ENCODE results near the gene TMC8.

Gene TMC8

DNA sequence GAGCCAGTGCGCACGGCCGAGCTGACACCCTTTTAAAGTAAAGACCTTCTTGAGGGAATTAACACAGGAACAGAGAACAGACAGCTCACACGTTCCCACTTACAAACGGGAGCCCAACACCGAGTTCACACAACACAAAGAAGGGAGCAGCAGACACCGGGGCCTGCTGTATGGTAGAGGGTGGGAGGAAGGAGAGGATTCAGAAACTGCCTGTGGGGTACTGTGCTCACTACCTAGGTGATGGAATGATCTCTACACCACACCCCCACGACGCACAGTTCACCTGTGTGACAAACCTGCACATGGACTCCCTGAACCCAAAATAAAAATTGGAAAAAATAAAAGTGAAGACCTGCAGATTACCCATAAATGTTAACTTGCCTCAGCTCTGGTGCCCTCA lies 34.5 kb upstream of the TMC8 start:
- TF ChIP-seq EZH2phosphoT487 (conservative IDR thresholded peaks at IDR 0.05; ENCODE audit: low read length) (no peak), CTCF (IDR thresholded peaks at IDR 0.05; ENCODE audit: insufficient read depth, low read length, poor library complexity, severe bottlenecking) (no peak)
- Histone ChIP-seq H3K36me3 (ENCODE audit: low read length) (no peaks in the 10 kb centered on the region), H3K27ac (ENCODE audit: low read depth, low read length) (no peak overlapping the region), H3K4me2 (ENCODE audit: low read depth, low read length, poor library complexity, severe bottlenecking) (no peak overlapping the region), H3K4me3 (ENCODE audit: insufficient read depth, low read length, poor library complexity, severe bottlenecking) (no peak overlapping the region), H2AFZ (ENCODE audit: low read depth, low read length, severe bottlenecking) (no peak overlapping the region), H3K27me3 (ENCODE audit: low read length) (no peaks in the 10 kb centered on the region), H3K9me2 (replicated peaks; ENCODE audit: insufficient read depth, low read length) (no peaks in the 10 kb centered on the region), H4K20me1 (ENCODE audit: low read depth, low read length) (no peaks in the 10 kb centered on the region), H3K9ac (ENCODE audit: low read length) (no peak overlapping the region), H3K9me3 (ENCODE audit: insufficient read depth, low read length) (no peaks in the 10 kb centered on the region), H3F3A (ENCODE audit: insufficient read depth) (no peaks in the 10 kb centered on the region), H3K79me2 (ENCODE audit: insufficient read depth, low read length) (no peaks in the 10 kb centered on the region)

DNA sequence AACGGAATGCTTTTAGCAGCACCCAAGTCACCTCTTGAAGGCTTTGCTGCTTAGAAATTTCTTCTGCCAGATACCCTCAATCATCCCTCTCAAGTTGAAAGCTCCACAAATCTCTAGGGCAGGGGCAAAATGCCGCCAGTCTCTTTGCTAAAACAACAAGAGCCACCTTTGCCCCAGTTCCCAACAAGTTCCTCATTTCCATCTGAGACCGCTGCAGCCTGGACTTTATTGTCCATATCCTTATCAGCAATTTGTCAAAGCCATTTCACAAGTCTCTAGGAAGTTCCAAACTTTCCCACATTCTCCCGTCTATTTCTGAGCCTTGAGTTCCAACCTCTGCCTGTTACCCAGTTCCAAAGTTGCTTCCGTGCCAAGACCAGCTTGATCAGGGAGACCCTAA lies 29.5 kb upstream of the TMC8 start:
- Histone ChIP-seq H3K27ac (ENCODE audit: low read depth, low read length) (no peak overlapping the region), H3K9me3 (ENCODE audit: insufficient read depth, low read length) (no peaks in the 10 kb centered on the region), H3K36me3 (ENCODE audit: low read length) (no peaks in the 10 kb centered on the region), H3K4me3 (ENCODE audit: insufficient read depth, low read length, poor library complexity, severe bottlenecking) (no peak overlapping the region), H3K9me2 (replicated peaks; ENCODE audit: insufficient read depth, low read length) (no peaks in the 10 kb centered on the region), H3K4me2 (ENCODE audit: low read depth, low read length, poor library complexity, severe bottlenecking) (no peak overlapping the region), H3K27me3 (ENCODE audit: low read length) (no peaks in the 10 kb centered on the region), H3K9ac (ENCODE audit: low read length) (no peak overlapping the region), H3F3A (ENCODE audit: insufficient read depth) (0 out of 2 replicates have a peak, but pooled peaks cover 5% of the 10 kb centered on the region), H2AFZ (ENCODE audit: low read depth, low read length, severe bottlenecking) (no peak overlapping the region), H3K79me2 (ENCODE audit: insufficient read depth, low read length) (no peaks in the 10 kb centered on the region), H4K20me1 (ENCODE audit: low read depth, low read length) (no peaks in the 10 kb centered on the region)
- TF ChIP-seq CTCF (IDR thresholded peaks at IDR 0.05; ENCODE audit: insufficient read depth, low read length, poor library complexity, severe bottlenecking) (no peak), EZH2phosphoT487 (conservative IDR thresholded peaks at IDR 0.05; ENCODE audit: low read length) (no peak)

DNA sequence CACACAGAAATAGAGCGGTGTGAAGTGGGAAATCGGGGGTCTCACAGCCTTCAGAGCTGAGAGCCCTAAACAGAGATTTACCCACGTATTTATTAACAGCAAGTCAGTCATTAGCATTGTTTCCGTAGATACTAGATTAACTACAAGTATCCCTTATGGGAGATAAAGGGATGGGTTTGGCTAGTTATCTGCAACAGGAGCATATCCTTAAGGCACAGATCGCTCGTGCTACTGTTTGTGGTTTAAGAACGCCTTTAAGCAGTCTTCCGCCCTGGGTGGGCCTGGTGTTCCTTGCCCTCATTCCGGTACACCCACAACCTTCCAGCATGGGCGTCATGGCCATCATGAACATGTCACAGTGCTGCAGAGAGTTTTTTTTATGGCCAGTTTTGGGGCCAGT lies 29.0 kb upstream of the TMC8 start:
- Histone ChIP-seq H4K20me1 (ENCODE audit: low read depth, low read length) (no peaks in the 10 kb centered on the region; the same call in 1 of the 2 replicates), H2AFZ (ENCODE audit: low read depth, low read length, severe bottlenecking) (no peak overlapping the region), H3K27ac (ENCODE audit: low read depth, low read length) (no peak overlapping the region), H3K9me2 (replicated peaks; ENCODE audit: insufficient read depth, low read length) (no peaks in the 10 kb centered on the region), H3K27me3 (ENCODE audit: low read length) (no peaks in the 10 kb centered on the region), H3K4me3 (ENCODE audit: insufficient read depth, low read length, poor library complexity, severe bottlenecking) (no peak overlapping the region), H3K9ac (ENCODE audit: low read length) (no peak overlapping the region), H3K4me2 (ENCODE audit: low read depth, low read length, poor library complexity, severe bottlenecking) (no peak overlapping the region), H3K79me2 (ENCODE audit: insufficient read depth, low read length) (no peaks in the 10 kb centered on the region), H3F3A (ENCODE audit: insufficient read depth) (peaks cover 10% of the 10 kb centered on the region), H3K36me3 (ENCODE audit: low read length) (no peaks in the 10 kb centered on the region), H3K9me3 (ENCODE audit: insufficient read depth, low read length) (no peaks in the 10 kb centered on the region)
- TF ChIP-seq EZH2phosphoT487 (conservative IDR thresholded peaks at IDR 0.05; ENCODE audit: low read length): no peak
- TF ChIP-seq CTCF (IDR thresholded peaks at IDR 0.05; ENCODE audit: insufficient read depth, low read length, poor library complexity, severe bottlenecking): no peak
